CD14-positive monocyte (primary cell): Measurements from ENCODE around the gene ETV1. TPM values are rescaled to one million over a fixed set of nuclear protein-coding genes. Genes with fewer than 3 reads are reported as not detected.

Source experiments
- DNase-seq, 3 donors: peaks; one replicate each; pipeline ENCODE4 v3.0.0-alpha.2; 2011 to 2022
- H2AFZ ChIP-seq: 2 replicates; pipeline ENCODE4 v1.6.0; 2012; ENCODE audit warnings: mild to moderate bottlenecking, low read depth, low read length, inconsistent platforms; ENCODE audit not compliant: insufficient read depth, poor library complexity, severe bottlenecking
- H3K27ac ChIP-seq, 2 donors: 1 replicate in 1 of 2; 2 replicates in 1 of 2; pipeline ENCODE4 v1.5.1; 2012 to 2013; ENCODE audit warnings: low read length in 2 of 2, control low read depth in 1 of 2, inconsistent platforms in 1 of 2, low read depth in 1 of 2, mild to moderate bottlenecking in 1 of 2
- H3K27me3 ChIP-seq, 2 donors: one replicate each; pipeline versions ENCODE4 v1.6.0 to v1.6.1; 2011 to 2013; ENCODE audit warnings: low read length in 2 of 2; ENCODE audit not compliant: control insufficient read depth in 2 of 2, insufficient read depth in 2 of 2
- H3K36me3 ChIP-seq, 2 donors: replicated peaks in 1 of 2; 1 replicate in 1 of 2; 2 replicates in 1 of 2; pipeline versions ENCODE4 v1.5.1 to v1.6.1; 2012 to 2013; ENCODE audit warnings: low read length in 2 of 2, control low read depth in 1 of 2, inconsistent platforms in 1 of 2, mild to moderate bottlenecking in 1 of 2; ENCODE audit not compliant: insufficient read depth in 2 of 2, control insufficient read depth in 1 of 2
- H3K4me1 ChIP-seq, 2 donors: 1 replicate in 1 of 2; 2 replicates in 1 of 2; pipeline versions ENCODE4 v1.5.1 to v1.6.1; 2012 to 2013; ENCODE audit warnings: low read length in 2 of 2, control low read depth in 1 of 2, inconsistent platforms in 1 of 2, mild to moderate bottlenecking in 1 of 2, moderate library complexity in 1 of 2; ENCODE audit not compliant: insufficient read depth in 2 of 2, control insufficient read depth in 1 of 2
- H3K4me2 ChIP-seq: replicated peaks from 2 replicates; pipeline ENCODE3; 2012; ENCODE audit warnings: low read length, moderate library complexity, mild to moderate bottlenecking; ENCODE audit not compliant: poor library complexity, severe bottlenecking; ENCODE audit errors: extremely low read depth
- H3K4me3 ChIP-seq, 3 experiments: fragments of 200-600 bp in 1 of 3; sonication (generic) in 1 of 3; replicated peaks in 1 of 3; 1 replicate in 2 of 3; 2 replicates in 1 of 3; pipeline ENCODE4 v1.5.1; 2011 to 2013; ENCODE audit warnings: low read length in 3 of 3, mild to moderate bottlenecking in 3 of 3, control low read depth in 2 of 3, low read depth in 2 of 3, inconsistent platforms in 1 of 3, moderate library complexity in 1 of 3
- H3K79me2 ChIP-seq: 2 replicates; pipeline ENCODE4 v1.6.0; 2012; ENCODE audit warnings: mild to moderate bottlenecking, control low read depth, inconsistent platforms, low read length, moderate library complexity; ENCODE audit not compliant: insufficient read depth
- H3K9ac ChIP-seq: 2 replicates; pipeline ENCODE4 v1.6.0; 2017; ENCODE audit warnings: low read length, mild to moderate bottlenecking; ENCODE audit not compliant: insufficient read depth, poor library complexity, severe bottlenecking
- H3K9me3 ChIP-seq, 2 donors: replicated peaks in 1 of 2; 1 replicate in 1 of 2; 2 replicates in 1 of 2; pipeline versions ENCODE4 v1.5.1 to v1.6.1; 2012 to 2013; ENCODE audit warnings: low read length in 2 of 2, control low read depth in 1 of 2; ENCODE audit not compliant: control insufficient read depth in 1 of 2, insufficient read depth in 1 of 2
- H4K20me1 ChIP-seq: 2 replicates; pipeline ENCODE4 v1.6.0; 2012; ENCODE audit warnings: mild to moderate bottlenecking, low read length, control low read depth, moderate library complexity; ENCODE audit not compliant: insufficient read depth
- H3K27ac Mint-ChIP-seq, 7 donors: one replicate each; pipeline ENCODE4 v1.8.0; 2020; ENCODE audit warnings: mild to moderate bottlenecking in 7 of 7, mixed read lengths in 7 of 7, moderate library complexity in 6 of 7, inconsistent platforms in 2 of 7
- H3K27me3 Mint-ChIP-seq, 3 donors: one replicate each; pipeline ENCODE4 v1.8.0; 2021 to 2022; ENCODE audit warnings: low read depth in 3 of 3, mild to moderate bottlenecking in 3 of 3, mixed read lengths in 3 of 3, moderate library complexity in 3 of 3, inconsistent platforms in 1 of 3
- H3K36me3 Mint-ChIP-seq, 2 donors: one replicate each; pipeline ENCODE4 v1.8.0; 2020; ENCODE audit warnings: mixed read lengths in 2 of 2, inconsistent platforms in 1 of 2, mild to moderate bottlenecking in 1 of 2
- H3K4me1 Mint-ChIP-seq: one replicate; pipeline ENCODE4 v1.8.0; 2020; ENCODE audit warnings: mild to moderate bottlenecking, mixed read lengths
- H3K4me3 Mint-ChIP-seq, 2 donors: one replicate each; pipeline ENCODE4 v1.8.0; 2020; ENCODE audit warnings: mild to moderate bottlenecking in 2 of 2, mixed read lengths in 2 of 2, moderate library complexity in 1 of 2
- H3K9me3 Mint-ChIP-seq, 7 donors: one replicate each; pipeline ENCODE4 v1.8.0; 2020 to 2022; ENCODE audit warnings: mixed read lengths in 7 of 7, mild to moderate bottlenecking in 6 of 7, moderate library complexity in 6 of 7, inconsistent platforms in 2 of 7
- WGBS: methylation state at CpG from one replicate; pipeline ENCODE4 v1.1.5; 2013; ENCODE audit warnings: missing lambda C conversion rate; ENCODE audit not compliant: insufficient coverage; 5-methylcytosine and 5-hydroxymethylcytosine counted together
- intact Hi-C, 2 donors: fragments of 100-400 bp; cut with micrococcal nuclease; formaldehyde crosslinking; loops; one replicate each; pipeline versions ENCODE4 v1.15.0 to v1.15.1; 2023
- polyA plus RNA-seq, 3 donors: library from polyadenylated mRNA; depleted of rRNA in 1 of 3; unstranded in 2 of 3; stranded (reverse) in 1 of 3; fragments of 300-500 nt in 2 of 3; fragments of >200 nt in 1 of 3; fragmentation: Illumina TruSeq in 2 of 3; gene quantifications; 1 replicate in 2 of 3; 2 replicates in 1 of 3; pipeline ENCODE4 v1.2.3, GENCODE V29; 2012 to 2021
- TF ChIP-seq, protein P1 (sequence below): fragments of 200-600 bp; IDR thresholded peaks from one replicate; pipeline ENCODE4 v1.8.0; 2022; ENCODE audit warnings: antibody characterized with exemption, mild to moderate bottlenecking

The ETV1 gene
- polyA plus RNA-seq, 3 donors, result not detected

DNA sequence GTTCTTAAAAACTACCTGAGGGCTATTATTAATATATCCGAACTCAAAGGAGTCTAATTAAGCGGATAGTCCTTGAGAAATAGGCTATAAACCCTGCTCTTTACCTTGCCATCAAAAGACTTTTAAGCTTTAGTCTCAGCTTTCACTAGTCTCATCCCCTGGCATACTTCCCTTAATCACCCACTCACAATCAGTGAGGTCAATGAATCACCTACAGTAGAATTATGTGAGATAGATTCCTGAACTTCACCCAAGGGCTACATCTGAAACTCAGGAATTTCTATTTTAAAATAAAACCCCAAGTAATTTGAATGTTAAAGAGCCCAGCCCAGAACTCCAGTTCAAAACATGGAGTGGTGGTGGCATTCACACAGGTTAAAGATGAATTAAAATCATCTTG is 108.7 kb downstream of the ETV1 start:
- Histone ChIP-seq H3K9me3 (no peaks in the 10 kb centered on the region), H3K79me2 (no peaks in the 10 kb centered on the region), H4K20me1 (no peaks in the 10 kb centered on the region), H3K27ac (no peak overlapping the region), H3K4me2 (no peak overlapping the region), H2AFZ (no peak overlapping the region), H3K4me1 (peaks cover 0 to 6% of the 10 kb centered on the region in 2 donors), H3K4me3 (no peak overlapping the region), H3K9ac (no peak overlapping the region), H3K36me3 (no peaks in the 10 kb centered on the region), H3K27me3 (peaks cover 7 to 12% of the 10 kb centered on the region in 2 donors)
- peaks cover 0 to 8% (median 2%) of the 10 kb centered on the region in 7 donors for H3K9me3 Mint-ChIP-seq
- no CpG with 5 or more reads among the region's 2 CpGs for WGBS
- H3K4me1 Mint-ChIP-seq, result peaks cover 6% of the 10 kb centered on the region
- no peak overlapping the region for H3K27ac Mint-ChIP-seq
- H3K27me3 Mint-ChIP-seq, result peaks cover 2 to 24% (median 7%) of the 10 kb centered on the region in 3 donors
- TF ChIP-seq, protein P1, sequence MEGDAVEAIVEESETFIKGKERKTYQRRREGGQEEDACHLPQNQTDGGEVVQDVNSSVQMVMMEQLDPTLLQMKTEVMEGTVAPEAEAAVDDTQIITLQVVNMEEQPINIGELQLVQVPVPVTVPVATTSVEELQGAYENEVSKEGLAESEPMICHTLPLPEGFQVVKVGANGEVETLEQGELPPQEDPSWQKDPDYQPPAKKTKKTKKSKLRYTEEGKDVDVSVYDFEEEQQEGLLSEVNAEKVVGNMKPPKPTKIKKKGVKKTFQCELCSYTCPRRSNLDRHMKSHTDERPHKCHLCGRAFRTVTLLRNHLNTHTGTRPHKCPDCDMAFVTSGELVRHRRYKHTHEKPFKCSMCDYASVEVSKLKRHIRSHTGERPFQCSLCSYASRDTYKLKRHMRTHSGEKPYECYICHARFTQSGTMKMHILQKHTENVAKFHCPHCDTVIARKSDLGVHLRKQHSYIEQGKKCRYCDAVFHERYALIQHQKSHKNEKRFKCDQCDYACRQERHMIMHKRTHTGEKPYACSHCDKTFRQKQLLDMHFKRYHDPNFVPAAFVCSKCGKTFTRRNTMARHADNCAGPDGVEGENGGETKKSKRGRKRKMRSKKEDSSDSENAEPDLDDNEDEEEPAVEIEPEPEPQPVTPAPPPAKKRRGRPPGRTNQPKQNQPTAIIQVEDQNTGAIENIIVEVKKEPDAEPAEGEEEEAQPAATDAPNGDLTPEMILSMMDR, result no peak
- no peaks in the 10 kb centered on the region for H3K36me3 Mint-ChIP-seq
- intact Hi-C loops, result no loop called here
- peak overlapping the region in 1 of 2 donors; percentile 13 for H3K4me3 Mint-ChIP-seq
- no peak for DNase-seq

DNA sequence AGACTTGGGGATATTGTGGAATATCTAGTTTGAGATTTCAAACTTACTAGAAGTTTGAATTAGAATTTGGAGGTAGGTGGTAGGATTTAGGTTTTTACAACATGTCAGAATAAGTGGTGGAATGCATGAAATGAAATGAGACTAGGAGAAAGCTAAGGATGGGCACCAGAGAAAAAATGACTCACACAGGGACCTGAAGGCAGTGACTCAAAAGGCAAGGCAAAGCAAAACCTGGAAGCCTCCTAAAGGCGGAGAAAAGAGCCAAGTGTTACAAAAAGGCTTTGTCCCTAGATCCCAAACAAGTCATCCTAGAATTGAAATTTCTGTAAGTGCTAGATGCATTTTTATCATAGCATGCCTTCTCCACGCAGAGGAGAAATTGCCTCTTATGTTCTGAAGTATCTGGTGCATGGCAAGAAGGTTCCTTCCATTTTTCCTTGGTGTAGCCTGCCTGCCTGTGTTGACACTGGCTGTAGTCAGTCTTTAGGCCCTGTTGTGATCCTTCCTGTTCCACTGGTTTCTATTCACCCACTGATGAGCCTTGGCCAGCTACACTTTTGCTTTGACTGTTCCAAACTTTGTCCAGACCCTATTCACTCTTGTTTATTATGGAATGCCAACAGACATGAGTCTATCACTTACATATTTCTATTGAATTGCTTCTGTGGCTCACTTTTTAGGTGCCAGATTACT is 109.3 kb downstream of the ETV1 start:
- no peaks in the 10 kb centered on the region for H3K36me3 ChIP-seq
- no peaks in the 10 kb centered on the region for H3K9me3 ChIP-seq
- Mint-ChIP-seq H3K27me3 (peaks cover 4 to 29% (median 7%) of the 10 kb centered on the region in 3 donors), H3K4me1 (peaks cover 9% of the 10 kb centered on the region), H3K9me3 (peaks cover 0 to 8% (median 2%) of the 10 kb centered on the region in 7 donors), H3K27ac (no peak overlapping the region), H3K36me3 (no peaks in the 10 kb centered on the region), H3K4me3 (no peak overlapping the region)
- TF ChIP-seq, protein P1, result no peak
- no peak overlapping the region for H3K9ac ChIP-seq
- 100% methylated on average over 1 of the region's 2 CpGs for WGBS
- H3K27ac ChIP-seq, result no peak overlapping the region
- H4K20me1 ChIP-seq, result no peaks in the 10 kb centered on the region
- no peaks in the 10 kb centered on the region for H3K79me2 ChIP-seq
- no peak overlapping the region for H3K4me2 ChIP-seq
- H3K4me3 ChIP-seq, result no peak overlapping the region
- DNase-seq, result no peak
- H2AFZ ChIP-seq, result no peak overlapping the region
- H3K27me3 ChIP-seq, result peaks cover 7 to 12% of the 10 kb centered on the region in 2 donors
- intact Hi-C loops, result no loop called here
- peaks cover 0 to 6% of the 10 kb centered on the region in 2 donors for H3K4me1 ChIP-seq
